HL-60/S4 (cell line): Measurements from ENCODE around the gene TMEM178A.
"Not testable (repeated sequence)": the region's sequence is repeated elsewhere in the genome, so short reads cannot be mapped to it uniquely, and the experiment has no call there.

ENCODE experiments used
- in situ Hi-C: fragments of 300-500 bp; cut with MboI; formaldehyde crosslinking; loops from 2 replicates; pipeline ENCODE4 v1.14.3; 2022; ENCODE audit warnings: low sequenced_read_pairs

TMEM178A gene

DNA sequence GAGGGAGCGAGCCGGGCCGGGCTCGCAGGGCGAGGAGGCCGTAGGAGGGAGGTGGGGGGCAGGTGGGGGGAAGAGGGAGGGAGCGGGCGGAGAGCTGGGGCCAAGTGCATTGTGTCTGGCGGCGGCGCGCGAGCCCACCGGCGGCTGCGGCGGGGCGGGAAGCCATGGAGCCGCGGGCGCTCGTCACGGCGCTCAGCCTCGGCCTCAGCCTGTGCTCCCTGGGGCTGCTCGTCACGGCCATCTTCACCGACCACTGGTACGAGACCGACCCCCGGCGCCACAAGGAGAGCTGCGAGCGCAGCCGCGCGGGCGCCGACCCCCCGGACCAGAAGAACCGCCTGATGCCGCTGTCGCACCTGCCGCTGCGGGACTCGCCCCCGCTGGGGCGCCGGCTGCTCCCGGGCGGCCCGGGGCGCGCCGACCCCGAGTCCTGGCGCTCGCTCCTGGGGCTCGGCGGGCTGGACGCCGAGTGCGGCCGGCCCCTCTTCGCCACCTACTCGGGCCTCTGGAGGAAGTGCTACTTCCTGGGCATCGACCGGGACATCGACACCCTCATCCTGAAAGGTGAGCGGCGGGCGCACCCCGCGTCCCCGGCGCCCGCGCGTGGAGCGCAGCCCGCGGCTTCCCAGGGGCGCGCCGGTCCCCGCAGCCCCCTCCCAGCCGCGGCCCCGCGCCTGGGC is at the start of gene TMEM178A:
TMEM178A (plus strand) TSS at position 107 of the 680 bp plus-strand sequence; CDS start at position 165, 58 bp downstream.
- in situ Hi-C loops = no loop called here

- in situ Hi-C loops = no loop called here
Measured at GRCh38 chr2:39618236-39618635, 47.5 kb upstream of the TMEM178A start.

- in situ Hi-C loops = no loop called here
Measured at GRCh38 chr2:39618736-39619135, 47.0 kb upstream of the TMEM178A start.

DNA sequence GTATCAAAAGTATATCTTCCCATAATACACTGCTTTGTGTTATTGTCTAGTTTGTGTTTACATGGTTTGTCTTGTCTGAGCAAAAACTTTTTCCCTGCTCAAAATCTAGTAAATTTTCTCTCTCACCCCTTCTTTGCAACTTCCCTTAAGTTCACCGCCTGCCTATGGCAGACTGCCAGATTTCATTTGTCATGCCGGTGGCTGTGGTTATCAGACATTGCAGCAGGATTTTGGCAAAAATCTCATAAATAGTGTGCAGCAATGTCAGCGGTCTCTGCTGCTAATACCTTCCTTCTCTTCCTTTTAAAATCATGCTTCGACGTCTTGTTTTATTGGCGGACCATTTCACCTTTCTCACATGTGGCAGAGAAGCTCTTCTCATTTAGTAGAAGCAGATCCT is 45.6 kb upstream of the TMEM178A start:
- in situ Hi-C loops = no loop called here

DNA sequence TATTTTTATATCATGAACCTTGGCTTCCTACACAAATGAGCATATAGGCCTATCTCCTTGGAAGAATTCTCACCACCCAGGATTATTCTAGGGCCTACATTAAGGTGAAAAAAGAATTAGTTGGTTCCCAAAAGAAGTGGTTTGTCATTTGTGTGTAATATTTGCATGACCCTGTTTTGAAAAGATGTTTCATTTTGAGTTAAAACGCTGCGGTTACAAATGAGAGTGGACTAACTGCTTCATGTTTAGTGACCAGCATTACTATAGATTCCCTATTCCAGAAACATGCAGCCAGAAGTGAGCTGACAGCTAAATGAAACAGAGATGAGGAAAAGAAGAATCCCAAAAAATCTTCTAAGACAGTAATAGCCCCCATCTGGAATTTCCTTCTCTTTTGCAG is 44.1 kb upstream of the TMEM178A start:
- in situ Hi-C loops = no loop called here

DNA sequence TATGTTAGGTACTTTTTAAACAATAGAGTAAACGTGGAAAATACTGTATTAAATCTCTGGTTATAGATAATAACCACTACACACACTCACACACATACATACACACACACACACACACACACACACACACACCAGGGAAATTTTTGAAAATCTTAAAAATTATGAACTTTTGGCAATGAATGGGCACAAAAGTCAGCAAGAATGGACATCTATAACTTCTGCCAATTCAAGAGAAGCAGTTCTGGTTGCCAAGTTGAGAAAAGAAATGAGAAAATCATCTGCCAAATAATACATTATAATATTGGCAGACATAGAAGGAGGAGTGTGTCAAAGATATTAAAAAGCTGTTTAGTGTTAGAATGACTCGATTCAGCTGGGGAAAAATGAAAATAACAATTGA is 42.9 kb upstream of the TMEM178A start:
- in situ Hi-C loops = no loop called here

GRCh38 chr2:39623917-39624316 is 41.8 kb upstream of the TMEM178A start:
- in situ Hi-C loops = no loop called here

DNA sequence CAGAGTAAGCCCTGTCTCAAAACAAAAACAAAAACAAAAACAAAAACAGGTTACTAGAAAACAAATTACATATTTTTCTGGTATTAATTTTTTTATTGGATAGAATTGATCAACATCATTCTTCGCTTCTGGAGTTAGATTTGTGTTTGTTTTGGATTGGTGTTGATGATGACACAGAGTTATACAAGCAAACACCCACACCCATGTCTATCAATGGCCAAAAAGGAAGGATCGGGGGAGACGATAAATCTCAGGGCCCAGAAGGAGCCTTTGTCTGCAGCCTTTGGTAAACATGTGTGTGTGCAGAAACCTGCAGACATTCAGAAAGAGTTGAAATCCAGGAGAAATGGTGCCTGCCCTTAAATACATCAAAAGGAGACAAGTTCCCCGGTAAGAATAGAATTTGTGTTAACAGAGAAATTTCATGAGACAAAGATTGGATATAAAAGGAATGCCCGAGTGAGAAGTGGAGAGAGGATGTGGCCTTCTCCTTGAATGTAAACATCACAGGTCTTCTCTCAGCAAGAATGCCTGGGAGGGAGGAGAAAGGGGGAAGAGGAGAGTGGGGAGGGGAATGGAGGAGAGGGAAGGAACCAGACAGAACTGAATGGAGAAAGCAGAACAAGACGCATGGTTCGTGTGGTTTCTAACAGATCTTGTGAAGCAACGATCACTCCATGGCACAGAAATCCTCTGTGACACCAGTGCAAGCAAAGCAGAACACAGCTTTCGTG is 40.4 kb upstream of the TMEM178A start:
- in situ Hi-C loops = no loop called here

GRCh38 chr2:39625927-39626270 is 39.8 kb upstream of the TMEM178A start:
- in situ Hi-C loops = no loop called here

GRCh38 chr2:39628346-39628745 is 37.4 kb upstream of the TMEM178A start:
- in situ Hi-C loops = not testable (repeated sequence)

DNA sequence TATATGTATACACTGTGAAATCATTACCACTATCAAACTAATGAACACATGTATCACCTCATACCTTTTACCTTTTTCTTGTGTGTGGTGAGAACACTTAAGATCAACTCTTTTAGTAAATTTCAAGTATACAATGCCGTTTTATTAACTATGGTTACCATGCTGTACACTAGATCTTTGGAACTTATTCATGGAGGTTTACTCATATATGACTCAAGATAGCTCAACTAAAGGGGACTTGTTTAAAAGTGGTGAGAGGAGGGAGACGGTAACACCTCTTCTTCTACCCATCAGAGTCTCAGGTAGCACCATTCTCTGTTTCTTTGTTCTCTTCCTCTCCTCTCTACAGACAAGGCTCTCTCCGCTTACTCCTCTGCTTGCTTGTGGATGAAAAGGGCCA is 36.1 kb upstream of the TMEM178A start:
- in situ Hi-C loops = no loop called here

- in situ Hi-C loops = no loop called here
Measured at GRCh38 chr2:39631256-39631655, 34.5 kb upstream of the TMEM178A start.

GRCh38 chr2:39631718-39632117 is 34.0 kb upstream of the TMEM178A start:
- in situ Hi-C loops = no loop called here

GRCh38 chr2:39632876-39633275 is 32.8 kb upstream of the TMEM178A start:
- in situ Hi-C loops = no loop called here

- in situ Hi-C loops = no loop called here
Measured at GRCh38 chr2:39636306-39636705, 29.4 kb upstream of the TMEM178A start.

DNA sequence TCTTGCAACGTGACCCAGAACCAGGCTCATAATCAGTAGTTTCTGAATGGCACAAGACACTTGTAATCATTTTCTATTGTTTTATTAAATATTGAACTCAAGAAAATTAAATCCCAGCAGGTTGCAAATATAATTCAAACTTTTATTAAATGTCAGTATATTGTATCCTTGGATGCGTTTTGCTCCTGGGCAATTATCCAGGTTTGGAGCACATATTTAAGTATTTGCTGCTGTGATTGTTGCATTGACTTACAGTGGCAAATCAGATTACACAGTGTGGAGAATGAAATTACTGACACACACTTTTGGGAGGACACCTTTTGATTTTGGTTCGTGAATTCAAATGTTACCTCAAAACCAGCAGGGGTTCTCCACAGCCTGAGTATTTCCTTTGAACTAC is 27.1 kb upstream of the TMEM178A start:
- in situ Hi-C loops = no loop called here

DNA sequence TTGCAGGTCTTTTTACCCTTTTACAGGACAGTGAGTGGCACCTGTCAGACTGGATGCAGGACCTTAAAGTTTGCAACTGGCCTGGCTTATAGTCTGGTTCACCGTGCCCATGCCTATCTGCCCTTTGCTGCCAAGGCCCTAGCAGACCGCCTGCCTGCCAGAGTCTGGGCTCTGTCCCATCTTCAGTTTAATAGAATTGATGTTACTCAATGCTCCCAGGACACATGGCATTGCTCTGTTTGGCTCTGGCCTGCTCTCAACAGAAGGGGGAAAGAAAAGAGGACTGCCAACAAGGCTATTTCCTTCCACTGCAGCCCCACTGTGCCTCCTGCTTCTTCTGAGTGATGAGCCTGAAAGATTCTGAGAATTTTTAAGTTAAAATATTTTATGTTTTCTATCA is 25.6 kb upstream of the TMEM178A start:
- in situ Hi-C loops = no loop called here

- in situ Hi-C loops = no loop called here
Measured at GRCh38 chr2:39640681-39641080, 25.0 kb upstream of the TMEM178A start.

DNA sequence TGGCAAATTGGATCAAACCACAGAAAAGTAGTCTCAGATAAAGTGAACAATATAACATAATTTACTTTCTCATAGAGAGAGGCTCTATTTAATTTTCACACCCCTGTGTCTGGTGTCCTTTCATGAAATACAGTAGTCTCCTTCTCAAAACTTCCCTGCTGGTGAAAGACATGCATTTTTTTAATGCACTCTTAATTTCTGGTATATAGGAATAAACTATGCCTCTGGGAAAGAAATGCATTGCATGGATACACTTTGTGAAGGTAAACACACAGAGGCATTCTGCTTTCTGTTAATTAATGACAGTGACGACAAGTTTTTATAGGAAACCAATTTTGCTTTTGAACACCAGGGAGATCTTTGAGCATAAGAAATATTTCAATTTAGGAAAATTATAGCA is 24.1 kb upstream of the TMEM178A start:
- in situ Hi-C loops = no loop called here

DNA sequence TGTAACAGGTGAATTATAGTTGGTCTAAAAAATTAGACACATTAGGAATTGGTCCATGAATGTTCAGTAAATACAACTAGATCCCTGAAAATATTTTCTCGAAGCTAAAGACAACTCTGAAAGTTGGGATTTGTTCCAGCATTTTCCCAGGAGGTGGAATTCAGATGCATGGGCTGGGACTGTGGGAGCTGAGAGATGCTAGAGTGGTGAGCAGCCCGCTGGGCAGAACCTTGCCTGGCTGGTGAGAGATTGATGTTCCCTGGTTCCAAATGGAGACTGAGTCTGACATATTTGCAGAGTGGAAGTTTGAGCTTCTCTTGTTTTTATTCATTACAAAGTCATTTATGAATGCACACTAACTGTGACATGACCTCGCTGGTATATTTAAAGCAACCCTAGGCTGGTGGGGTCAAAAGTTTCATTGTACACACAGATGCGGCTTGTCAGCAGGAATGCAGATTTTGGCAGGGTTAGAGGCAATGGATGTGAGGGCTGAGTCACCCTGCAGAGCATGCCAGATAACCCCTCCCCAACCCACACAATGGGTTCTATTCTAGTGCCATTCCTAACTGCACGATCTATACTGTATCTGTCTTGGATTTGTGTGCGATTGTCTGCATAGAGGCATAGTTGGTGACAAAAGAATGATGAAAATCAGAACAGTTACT is 23.5 kb upstream of the TMEM178A start:
- in situ Hi-C loops = no loop called here

DNA sequence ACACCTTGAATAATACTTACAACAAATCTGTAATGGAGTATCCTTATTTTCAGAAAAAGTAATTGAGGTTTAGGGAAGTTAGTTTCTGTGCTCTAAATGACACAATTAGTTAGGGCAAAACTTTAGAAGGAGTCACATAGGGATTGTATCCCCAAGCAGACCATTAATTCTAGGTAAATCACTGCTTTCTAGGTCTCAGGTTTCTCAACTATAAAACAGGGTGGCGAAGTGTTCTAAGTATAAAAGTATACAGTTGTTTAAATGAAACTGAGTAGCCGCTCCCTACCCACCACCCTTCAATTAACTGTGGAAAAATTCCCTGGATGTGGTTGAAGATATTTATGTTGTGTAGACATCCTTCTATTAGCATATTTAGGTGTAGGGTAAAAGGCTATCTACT is 19.9 kb upstream of the TMEM178A start:
- in situ Hi-C loops = no loop called here

GRCh38 chr2:39646267-39646666 is 19.4 kb upstream of the TMEM178A start:
- in situ Hi-C loops = no loop called here
